IMR-90 (cell line): ENCODE results near the gene ADGRG6. TPM values are rescaled to one million over a fixed set of nuclear protein-coding genes. Genes with fewer than 3 reads are reported as not detected.

ENCODE experiments used
- ATAC-seq: fragments of 200-7000 bp; cut with Tn5 transposase; 2 replicates; pipeline ENCODE4 v1.9.1; 2020; ENCODE audit warnings: low read depth, mild to moderate bottlenecking, moderate library complexity
- BruUV-seq: library from RNA; stranded (reverse); fragments of 400-500 nt; replicated peaks from 2 replicates; lab custom pipeline; 2021; lab: Mats Ljungman, UMichigan
- CTCF ChIA-PET: fragments of 300-600 bp; formaldehyde crosslinking; extraction: SDS; loops from one replicate; lab custom pipeline; 2021; ENCODE audit warnings: antibody characterized with exemption; lab: Yijun Ruan, JAX
- POLR2A ChIA-PET: fragments of 300-600 bp; sonication (Branson Sonifier 250); formaldehyde crosslinking; loops from one replicate; lab custom pipeline; 2022; ENCODE audit warnings: antibody characterized with exemption; ENCODE audit not compliant: unreplicated experiment; lab: Charles Lee
- DNase-seq: peaks from one replicate; pipeline ENCODE4 v3.0.0; 2013
- H2AFZ ChIP-seq: replicated peaks from 2 replicates; pipeline ENCODE3; 2013; ENCODE audit warnings: low read length, mild to moderate bottlenecking; ENCODE audit not compliant: poor library complexity
- H2AK5ac ChIP-seq: 2 replicates; pipeline ENCODE4 v1.6.1; 2013; ENCODE audit warnings: low read depth, low read length, inconsistent platforms
- H2AK9ac ChIP-seq: replicated peaks from 2 replicates; pipeline ENCODE3; 2013; ENCODE audit warnings: mild to moderate bottlenecking, low read depth, low read length, moderate library complexity; ENCODE audit not compliant: poor library complexity
- H2BK120ac ChIP-seq: 2 replicates; pipeline ENCODE4 v1.6.1; 2013; ENCODE audit warnings: low read depth, low read length, inconsistent platforms
- H2BK15ac ChIP-seq: 3 replicates; pipeline ENCODE4 v1.6.1; 2013; ENCODE audit warnings: low read depth, low read length, inconsistent platforms
- H2BK20ac ChIP-seq: 2 replicates; pipeline ENCODE4 v1.6.1; 2013; ENCODE audit warnings: low read depth, mild to moderate bottlenecking, inconsistent platforms, low read length, moderate library complexity
- H2BK5ac ChIP-seq: 2 replicates; pipeline ENCODE4 v1.6.1; 2013; ENCODE audit warnings: mild to moderate bottlenecking, low read depth, low read length, inconsistent platforms; ENCODE audit not compliant: poor library complexity, severe bottlenecking
- H3K14ac ChIP-seq: replicated peaks from 2 replicates; pipeline ENCODE4 v1.6.1; 2013; ENCODE audit warnings: low read depth, low read length, inconsistent platforms
- H3K18ac ChIP-seq: 2 replicates; pipeline ENCODE4 v1.6.1; 2013; ENCODE audit warnings: low read depth, low read length, control low read depth
- H3K23ac ChIP-seq: 2 replicates; pipeline ENCODE4 v1.6.1; 2013; ENCODE audit warnings: low read depth, low read length, inconsistent platforms
- H3K27ac ChIP-seq: 2 replicates; pipeline ENCODE4 v1.5.1; 2013; ENCODE audit warnings: mild to moderate bottlenecking, control low read depth, low read length; ENCODE audit not compliant: insufficient read depth
- H3K27me3 ChIP-seq: 2 replicates; pipeline ENCODE4 v1.6.1; 2013; ENCODE audit warnings: low read length; ENCODE audit not compliant: control insufficient read depth, insufficient read depth
- H3K36me3 ChIP-seq: 2 replicates; pipeline ENCODE4 v1.6.1; 2013; ENCODE audit warnings: low read length, mixed read lengths; ENCODE audit not compliant: control insufficient read depth, insufficient read depth
- H3K4ac ChIP-seq: 2 replicates; pipeline ENCODE4 v1.6.1; 2013; ENCODE audit warnings: low read depth, low read length, inconsistent platforms
- H3K4me1 ChIP-seq: 2 replicates; pipeline ENCODE4 v1.6.1; 2013; ENCODE audit warnings: low read length, mixed read lengths; ENCODE audit not compliant: control insufficient read depth, insufficient read depth
- H3K4me2 ChIP-seq: 2 replicates; pipeline ENCODE4 v1.6.1; 2013; ENCODE audit warnings: low read depth, mild to moderate bottlenecking, control low read depth, low read length, moderate library complexity
- H3K4me3 ChIP-seq: 2 replicates; pipeline ENCODE4 v1.5.1; 2013; ENCODE audit warnings: low read depth, mild to moderate bottlenecking, control low read depth, low read length, moderate library complexity; ENCODE audit not compliant: insufficient read depth
- H3K56ac ChIP-seq: 2 replicates; pipeline ENCODE4 v1.6.1; 2013; ENCODE audit warnings: low read length, inconsistent platforms; ENCODE audit not compliant: insufficient read depth; ENCODE audit errors: extremely low read depth
- H3K79me1 ChIP-seq, 2 experiments: 2 replicates each; pipeline ENCODE4 v1.6.1; 2013; ENCODE audit warnings: low read length in 2 of 2, inconsistent platforms in 1 of 2, low read depth in 1 of 2
- H3K9ac ChIP-seq: 2 replicates; pipeline ENCODE4 v1.6.1; 2013; ENCODE audit warnings: low read depth, low read length, control low read depth
- H3K9me1 ChIP-seq: 2 replicates; pipeline ENCODE4 v1.6.1; 2013; ENCODE audit warnings: low read length, inconsistent platforms; ENCODE audit not compliant: insufficient read depth
- H3K9me3 ChIP-seq: 2 replicates; pipeline ENCODE4 v1.6.1; 2013; ENCODE audit warnings: low read length; ENCODE audit not compliant: control insufficient read depth, insufficient read depth
- H4K20me1 ChIP-seq: 2 replicates; pipeline ENCODE4 v1.6.1; 2013; ENCODE audit warnings: low read length, inconsistent platforms; ENCODE audit not compliant: insufficient read depth
- H4K5ac ChIP-seq: 2 replicates; pipeline ENCODE4 v1.6.1; 2013; ENCODE audit warnings: mild to moderate bottlenecking, low read depth, low read length, control low read depth
- H4K8ac ChIP-seq, 2 experiments: 2 replicates each; pipeline ENCODE4 v1.6.1; 2013; ENCODE audit warnings: low read depth in 2 of 2, low read length in 2 of 2, control low read depth in 1 of 2, inconsistent platforms in 1 of 2
- H4K91ac ChIP-seq: 2 replicates; pipeline ENCODE4 v1.6.1; 2013; ENCODE audit warnings: low read depth, low read length, inconsistent platforms; ENCODE audit not compliant: insufficient read depth
- BHLHE40 ChIP-seq: fragments of 150-350 bp; IDR thresholded peaks from 2 replicates; pipeline ENCODE4 v1.6.1; 2016; ENCODE audit warnings: mild to moderate bottlenecking, low read depth, low read length
- CEBPB ChIP-seq: IDR thresholded peaks from 2 replicates; pipeline ENCODE4 v1.6.1; 2012; ENCODE audit warnings: low read depth, low read length, improper control_type of control experiment
- CTCF ChIP-seq: conservative IDR thresholded peaks from 2 replicates; pipeline ENCODE4 v1.5.1; 2012; ENCODE audit warnings: mild to moderate bottlenecking, low read depth, low read length, improper control_type of control experiment
- ELK1 ChIP-seq: fragments of 150-350 bp; IDR thresholded peaks from 2 replicates; pipeline ENCODE4 v1.6.1; 2016; ENCODE audit warnings: low read depth, mild to moderate bottlenecking, low read length, moderate library complexity, borderline replicate concordance
- MAFK ChIP-seq: IDR thresholded peaks from 2 replicates; pipeline ENCODE4 v1.6.1; 2012; ENCODE audit warnings: low read depth, low read length, improper control_type of control experiment
- MAZ ChIP-seq: IDR thresholded peaks from 2 replicates; pipeline ENCODE4 v1.6.1; 2012; ENCODE audit warnings: low read depth, mild to moderate bottlenecking, low read length, improper control_type of control experiment, moderate library complexity, borderline replicate concordance
- MXI1 ChIP-seq: IDR thresholded peaks from 2 replicates; pipeline ENCODE4 v1.6.1; 2012; ENCODE audit warnings: low read depth, mild to moderate bottlenecking, low read length, moderate library complexity, borderline replicate concordance
- POLR2A ChIP-seq: IDR thresholded peaks from 2 replicates; pipeline ENCODE4 v1.6.1; 2012; ENCODE audit warnings: mild to moderate bottlenecking, low read depth, low read length
- RCOR1 ChIP-seq: IDR thresholded peaks from 2 replicates; pipeline ENCODE4 v1.6.1; 2012; ENCODE audit warnings: mild to moderate bottlenecking, low read length, improper control_type of control experiment; ENCODE audit not compliant: insufficient replicate concordance
- RFX5 ChIP-seq: IDR thresholded peaks from 2 replicates; pipeline ENCODE4 v1.8.0; 2012; ENCODE audit warnings: low read depth, mild to moderate bottlenecking, low read length, moderate library complexity
- USF2 ChIP-seq: fragments of 150-350 bp; IDR thresholded peaks from 2 replicates; pipeline ENCODE4 v1.6.1; 2017; ENCODE audit warnings: mild to moderate bottlenecking, antibody characterized with exemption, low read length, low read depth
- WGBS, 2 experiments: methylation state at CpG; one replicate each; pipeline versions ENCODE4 v1.1.5 to v1.1.7; 2013; ENCODE audit warnings: missing lambda C conversion rate in 2 of 2; ENCODE audit not compliant: insufficient read length in 1 of 2; ENCODE audit errors: extremely low coverage in 2 of 2; 5-methylcytosine and 5-hydroxymethylcytosine counted together
- dilution Hi-C: fragments of 300-500 bp; cut with HindIII; formaldehyde crosslinking; loops from one replicate; pipeline ENCODE4 v1.14.3; 2018; ENCODE audit warnings: low sequenced_read_pairs; ENCODE audit not compliant: unreplicated experiment
- in situ Hi-C: fragments of 300-500 bp; cut with MboI; formaldehyde crosslinking; loops from 3 replicates; pipeline ENCODE4 v1.14.3; 2019; ENCODE audit warnings: low sequenced_read_pairs, inconsistent platforms, mixed read lengths
- intact Hi-C: fragments of 100-400 bp; cut with micrococcal nuclease; formaldehyde crosslinking; loops from 2 replicates; pipeline ENCODE4 v1.10.0; 2022
- polyA plus RNA-seq, 3 experiments: library from polyadenylated mRNA; depleted of rRNA; stranded (reverse); fragments of >200 nt; gene quantifications; 2 replicates each; pipeline ENCODE4 v1.2.3, GENCODE V29; 2012; ENCODE audit warnings: low replicate concordance in 1 of 3
- total RNA-seq: library from RNA; depleted of rRNA; stranded (reverse); fragments of >200 nt; gene quantifications from 2 replicates; pipeline ENCODE4 v1.2.3, GENCODE V29; 2012

The ADGRG6 gene
- total and polyA plus RNA-seq, 2 of the 4 experiments (the other 2 are of a cell fraction), result 10.0 to 20.3 TPM

GRCh38 chr6:142417331-142417750 is 115.5 kb downstream of the ADGRG6 start:
- WGBS, 2 experiments, result no CpG with 5 or more reads among the region's 1 CpG
- H2AK9ac ChIP-seq, result no peak overlapping the region
- in situ Hi-C loops (no loop called here), intact Hi-C loops (no loop called here), dilution Hi-C loops (no loop called here)
- H2BK5ac ChIP-seq, result peak overlapping the region; percentile 87
- no peaks in the 10 kb centered on the region for H3K9me3 ChIP-seq
- H3K9me1 ChIP-seq, result peaks cover 3% of the 10 kb centered on the region
- H2BK15ac ChIP-seq, result peak overlapping the region; percentile 89
- H3K36me3 ChIP-seq, result 0 out of 2 replicates have a peak, but pooled peaks cover 2% of the 10 kb centered on the region
- peak overlapping the region; percentile 32 for H3K27ac ChIP-seq
- H3K23ac ChIP-seq, result peak overlapping the region; percentile 40; the same call in 1 of the 2 replicates
- peak overlapping the region; percentile 95 for H3K18ac ChIP-seq
- H4K91ac ChIP-seq, result peak overlapping the region; percentile 77; the same call in 1 of the 2 replicates
- H4K5ac ChIP-seq, result peak overlapping the region; percentile 51; the same call in 1 of the 2 replicates
- peak overlapping the region; percentile 49; the same call in 1 of the 2 replicates for H3K14ac ChIP-seq
- H3K4ac ChIP-seq, result peak overlapping the region; percentile 58; the same call in 1 of the 2 replicates
- CTCF ChIA-PET, result no interaction called here
- H3K4me3 ChIP-seq, result no peak overlapping the region
- no peak for DNase-seq
- no peak overlapping the region for H3K4me2 ChIP-seq
- H3K79me1 ChIP-seq, result peaks cover 0 to 4% of the 10 kb centered on the region in 2 experiments; a peak in 1 of 4 replicates
- BruUV-seq, result no TSS peak
- peak overlapping the region; percentile 1 to 38; a peak in 3 of 4 replicates for H4K8ac ChIP-seq
- TF ChIP-seq USF2, result no peak
- no peak for TF ChIP-seq ELK1
- TF ChIP-seq MXI1, result no peak
- no peak for TF ChIP-seq RFX5
- TF ChIP-seq CEBPB, result no peak
- TF ChIP-seq RCOR1, result no peak
- TF ChIP-seq MAZ, result no peak
- TF ChIP-seq POLR2A, result no peak
- TF ChIP-seq CTCF, result no peak
- TF ChIP-seq MAFK, result no peak
- no peak for TF ChIP-seq BHLHE40
- peak overlapping the region; percentile 94 for H2BK120ac ChIP-seq
- no peak overlapping the region for H2AFZ ChIP-seq
- no peaks in the 10 kb centered on the region for H3K27me3 ChIP-seq
- POLR2A ChIA-PET, result no interaction called here
- H3K4me1 ChIP-seq, result peaks cover 20% of the 10 kb centered on the region
- ATAC-seq, result no peak
- no peaks in the 10 kb centered on the region for H4K20me1 ChIP-seq
- peak overlapping the region; percentile 95 for H2BK20ac ChIP-seq
- H3K9ac ChIP-seq, result no peak overlapping the region
- peak overlapping the region; percentile 77; the same call in 1 of the 2 replicates for H2AK5ac ChIP-seq
- H3K56ac ChIP-seq, result no peak overlapping the region
